Measurements from ENCODE around the gene MTHFD1L.
"Not testable (repeated sequence)": the region's sequence is repeated elsewhere in the genome, so short reads cannot be mapped to it uniquely, and the experiment has no call there.

Gene MTHFD1L

GRCh38 chr6:150865406-150866146, at the start of gene MTHFD1L:
Gene MTHFD1L (plus strand): TSS chr6:150865702. CDS start chr6:150865823, 121 bp downstream.
- H3K36me3 ChIP-seq: no peaks in the 10 kb centered on the region
- peak within 1 kb of the TSS; percentile 60 to 68 for H3K4me3 ChIP-seq (ENCODE audit: low read depth in 1 of 2, low read length in 1 of 2)
- no peaks in the 10 kb centered on the region for H3K9me3 ChIP-seq
- peaks cover 16 to 25% of the 10 kb centered on the region in 2 experiments for H3K4me1 ChIP-seq (ENCODE audit: control insufficient read depth in 1 of 2, insufficient read depth in 1 of 2, low read depth in 1 of 2, low read length in 1 of 2)
- peaks cover 29% of the 10 kb centered on the region for H3K27me3 ChIP-seq
- no peak for TF ChIP-seq CTCF (IDR thresholded peaks at IDR 0.05)
- no peak within 1 kb of the TSS for H3K27ac ChIP-seq

- H3K9me3 ChIP-seq; H3K27ac ChIP-seq; H3K36me3 ChIP-seq; H3K4me1 ChIP-seq (ENCODE audit: control insufficient read depth in 1 of 2, insufficient read depth in 1 of 2, low read depth in 1 of 2, low read length in 1 of 2); H3K4me3 ChIP-seq (ENCODE audit: low read depth in 1 of 2, low read length in 1 of 2); H3K27me3 ChIP-seq: not testable (repeated sequence)
These were observed 48.9 kb upstream of the MTHFD1L start for GRCh38 chr6:150816554-150816953.

GRCh38 chr6:150822932-150823331, 42.6 kb upstream of the MTHFD1L start:
- Histone ChIP-seq H3K4me1 (ENCODE audit: control insufficient read depth in 1 of 2, insufficient read depth in 1 of 2, low read depth in 1 of 2, low read length in 1 of 2) (no peaks in the 10 kb centered on the region), H3K9me3 (no peaks in the 10 kb centered on the region), H3K27me3 (peaks cover 11% of the 10 kb centered on the region), H3K4me3 (ENCODE audit: low read depth in 1 of 2, low read length in 1 of 2) (no peak overlapping the region), H3K36me3 (no peaks in the 10 kb centered on the region), H3K27ac (no peak overlapping the region)
- no peak for TF ChIP-seq CTCF (IDR thresholded peaks at IDR 0.05)

- peaks cover 11% of the 10 kb centered on the region for H3K27me3 ChIP-seq
- no peak overlapping the region for H3K27ac ChIP-seq
- no peak for TF ChIP-seq CTCF (IDR thresholded peaks at IDR 0.05)
- no peaks in the 10 kb centered on the region for H3K9me3 ChIP-seq
- no peak overlapping the region for H3K4me3 ChIP-seq (ENCODE audit: low read depth in 1 of 2, low read length in 1 of 2)
- H3K36me3 ChIP-seq: no peaks in the 10 kb centered on the region
- H3K4me1 ChIP-seq (ENCODE audit: control insufficient read depth in 1 of 2, insufficient read depth in 1 of 2, low read depth in 1 of 2, low read length in 1 of 2): no peaks in the 10 kb centered on the region
These were observed 38.7 kb upstream of the MTHFD1L start for GRCh38 chr6:150826788-150827187.

- not testable (repeated sequence) for H3K27ac ChIP-seq; H3K9me3 ChIP-seq; H3K4me1 ChIP-seq (ENCODE audit: control insufficient read depth in 1 of 2, insufficient read depth in 1 of 2, low read depth in 1 of 2, low read length in 1 of 2); H3K36me3 ChIP-seq; H3K4me3 ChIP-seq (ENCODE audit: low read depth in 1 of 2, low read length in 1 of 2)
- peaks cover 11% of the 10 kb centered on the region for H3K27me3 ChIP-seq
These were observed 37.4 kb upstream of the MTHFD1L start for GRCh38 chr6:150828107-150828506.

GRCh38 chr6:150830439-150831165, 34.9 kb upstream of the MTHFD1L start:
- Histone ChIP-seq H3K4me3 (ENCODE audit: low read depth in 1 of 2, low read length in 1 of 2) (no peak overlapping the region), H3K27ac (no peak overlapping the region), H3K27me3 (peaks cover 3% of the 10 kb centered on the region), H3K9me3 (no peaks in the 10 kb centered on the region), H3K36me3 (no peaks in the 10 kb centered on the region), H3K4me1 (ENCODE audit: control insufficient read depth in 1 of 2, insufficient read depth in 1 of 2, low read depth in 1 of 2, low read length in 1 of 2) (no peaks in the 10 kb centered on the region)
- TF ChIP-seq CTCF (IDR thresholded peaks at IDR 0.05): no peak

Measured in neutrophil (primary cell).